ENCODE data around the gene GANAB.

GANAB gene

DNA sequence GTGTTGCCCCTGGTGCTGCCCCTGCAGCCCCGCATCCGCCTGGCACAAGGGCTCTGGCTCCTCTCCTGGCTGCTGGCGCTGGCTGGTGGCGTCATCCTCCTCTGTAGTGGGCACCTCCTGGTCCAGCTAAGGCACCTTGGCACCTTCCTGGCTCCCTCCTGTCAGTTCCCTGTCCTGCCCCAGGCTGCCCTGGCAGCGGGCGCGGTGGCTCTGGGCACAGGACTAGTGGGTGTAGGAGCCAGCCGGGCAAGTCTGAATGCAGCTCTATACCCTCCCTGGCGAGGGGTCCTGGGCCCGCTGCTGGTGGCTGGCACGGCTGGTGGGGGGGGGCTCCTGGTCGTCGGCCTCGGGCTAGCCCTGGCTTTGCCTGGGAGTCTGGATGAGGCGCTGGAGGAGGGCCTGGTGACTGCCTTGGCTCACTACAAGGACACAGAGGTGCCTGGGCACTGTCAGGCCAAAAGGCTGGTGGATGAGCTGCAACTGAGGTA, 33.1 kb downstream of the GANAB start:
- H3K4me1 ChIP-seq (ENCODE audit: control insufficient read depth, low read depth, low read length) = no peaks in the 10 kb centered on the region
- peaks cover 3% of the 10 kb centered on the region for H3K36me3 ChIP-seq (ENCODE audit: control insufficient read depth, low read depth, low read length)
- peaks cover 11% of the 10 kb centered on the region for H3K27me3 ChIP-seq (ENCODE audit: control insufficient read depth, insufficient read depth, low read length)
- H3K4me3 ChIP-seq (ENCODE audit: low read length) = peak overlapping the region; percentile 71
- no peaks in the 10 kb centered on the region for H3K9me3 ChIP-seq (ENCODE audit: control insufficient read depth, low read depth, low read length)
- no peak overlapping the region for H3K27ac ChIP-seq (ENCODE audit: low read length)
- no peak overlapping the region for H3K9ac ChIP-seq (ENCODE audit: low read length)

- Histone ChIP-seq H3K4me1 (ENCODE audit: control insufficient read depth, low read depth, low read length) (no peaks in the 10 kb centered on the region), H3K9me3 (ENCODE audit: control insufficient read depth, low read depth, low read length) (no peaks in the 10 kb centered on the region), H3K36me3 (ENCODE audit: control insufficient read depth, low read depth, low read length) (peaks cover 3% of the 10 kb centered on the region), H3K9ac (ENCODE audit: low read length) (peak within 1 kb of the TSS; percentile 33), H3K27ac (ENCODE audit: low read length) (no peak within 1 kb of the TSS), H3K4me3 (ENCODE audit: low read length) (peak within 1 kb of the TSS; percentile 71), H3K27me3 (ENCODE audit: control insufficient read depth, insufficient read depth, low read length) (peaks cover 11% of the 10 kb centered on the region)
These were observed 33.8 kb downstream of the GANAB start, which contains the start of the genes EML3 and ROM1 for GRCh38 chr11:62612366-62613290. Gene EML3, minus strand, starts transcription at chr11:62612775. Its CDS starts 318 bp downstream, at chr11:62612457. Gene ROM1, plus strand, starts transcription at chr11:62613257. Its CDS starts 25 bp downstream, at chr11:62613282.

DNA sequence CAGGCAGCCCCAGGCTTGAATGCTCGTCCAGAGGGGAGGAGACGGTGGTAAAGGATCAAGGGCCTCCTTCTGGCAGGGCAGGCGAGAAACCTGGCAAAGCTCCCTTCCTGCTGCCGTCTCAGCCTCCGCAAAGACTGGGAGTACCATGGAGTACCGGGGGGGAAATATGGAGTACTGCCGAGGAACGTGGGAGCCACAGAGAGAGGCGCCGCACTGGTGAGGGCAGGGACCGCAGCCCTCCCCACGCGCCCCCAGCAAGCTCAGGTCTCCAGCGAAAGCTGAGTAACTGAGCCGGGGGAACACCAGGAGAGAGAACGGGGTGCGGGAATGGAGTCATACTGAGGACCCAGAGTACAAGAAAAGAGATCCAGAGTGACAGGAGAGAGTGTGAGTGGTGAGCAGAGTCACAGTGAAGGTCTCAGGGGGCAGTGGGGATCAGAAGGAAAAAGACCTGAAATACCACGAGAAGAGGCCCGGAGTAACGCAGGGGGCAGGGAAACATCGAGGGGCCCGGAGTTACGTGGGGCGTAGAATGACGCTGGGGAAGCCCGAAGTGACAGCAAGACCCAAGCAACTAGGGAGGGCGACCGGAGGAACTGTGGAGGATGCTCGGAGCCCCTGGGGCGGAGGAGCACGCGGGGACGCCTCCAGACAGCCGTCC, 34.6 kb downstream of the GANAB start:
- H3K9ac ChIP-seq (ENCODE audit: low read length) = peak overlapping the region; percentile 33
- H3K9me3 ChIP-seq (ENCODE audit: control insufficient read depth, low read depth, low read length) = no peaks in the 10 kb centered on the region
- H3K4me3 ChIP-seq (ENCODE audit: low read length) = peak overlapping the region; percentile 71
- H3K36me3 ChIP-seq (ENCODE audit: control insufficient read depth, low read depth, low read length) = peaks cover 3% of the 10 kb centered on the region
- peaks cover 11% of the 10 kb centered on the region for H3K27me3 ChIP-seq (ENCODE audit: control insufficient read depth, insufficient read depth, low read length)
- H3K27ac ChIP-seq (ENCODE audit: low read length) = no peak overlapping the region
- H3K4me1 ChIP-seq (ENCODE audit: control insufficient read depth, low read depth, low read length) = no peaks in the 10 kb centered on the region

DNA sequence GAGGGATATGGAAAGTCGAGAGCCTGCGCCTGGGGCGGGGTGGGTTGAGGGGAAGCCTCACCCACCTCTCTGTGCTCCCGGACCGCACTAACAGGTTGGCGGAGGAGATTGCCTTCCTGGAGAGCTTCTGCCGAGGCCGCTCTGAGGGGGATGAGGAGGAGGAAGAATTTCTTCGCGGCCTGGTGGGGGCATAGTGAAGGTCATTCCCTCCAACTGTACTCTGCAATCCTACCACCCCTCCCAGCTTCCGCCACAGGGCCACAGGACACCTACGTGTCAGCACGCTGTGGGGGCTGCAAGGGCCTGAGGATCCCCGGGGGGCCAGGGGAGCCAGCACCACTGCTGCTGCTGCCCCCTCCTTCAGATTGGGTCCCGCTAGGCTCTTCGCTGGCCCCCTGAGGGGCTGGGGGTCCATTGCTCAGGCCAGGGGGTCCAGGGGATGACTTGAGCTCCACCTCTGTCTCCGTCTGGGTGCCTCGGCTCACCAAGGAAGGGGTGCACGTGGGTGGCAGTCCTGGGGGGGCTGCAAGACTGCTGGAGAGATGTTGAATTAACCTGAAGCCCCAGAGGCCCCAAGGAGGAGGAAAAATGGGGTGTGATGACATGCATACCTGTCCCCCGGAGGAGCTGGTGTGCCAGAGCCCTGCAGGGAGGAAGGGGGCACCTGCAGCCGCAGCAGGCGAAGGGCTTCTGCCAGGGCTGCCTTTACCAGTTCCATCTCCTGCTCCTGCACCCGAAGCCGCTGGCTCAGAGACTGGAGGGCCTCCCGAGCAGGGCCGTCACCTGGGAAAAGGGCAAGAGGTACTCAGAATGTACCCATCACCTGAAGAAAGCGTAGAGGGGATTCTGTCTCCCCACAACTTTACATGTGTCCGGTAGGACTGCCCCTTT, 35.4 kb downstream of the GANAB start:
- no peaks in the 10 kb centered on the region for H3K9me3 ChIP-seq (ENCODE audit: control insufficient read depth, low read depth, low read length)
- H3K36me3 ChIP-seq (ENCODE audit: control insufficient read depth, low read depth, low read length) = peaks cover 3% of the 10 kb centered on the region
- no peak overlapping the region for H3K9ac ChIP-seq (ENCODE audit: low read length)
- H3K4me3 ChIP-seq (ENCODE audit: low read length) = peak overlapping the region; percentile 71
- H3K4me1 ChIP-seq (ENCODE audit: control insufficient read depth, low read depth, low read length) = no peaks in the 10 kb centered on the region
- no peak overlapping the region for H3K27ac ChIP-seq (ENCODE audit: low read length)
- H3K27me3 ChIP-seq (ENCODE audit: control insufficient read depth, insufficient read depth, low read length) = peaks cover 11% of the 10 kb centered on the region

DNA sequence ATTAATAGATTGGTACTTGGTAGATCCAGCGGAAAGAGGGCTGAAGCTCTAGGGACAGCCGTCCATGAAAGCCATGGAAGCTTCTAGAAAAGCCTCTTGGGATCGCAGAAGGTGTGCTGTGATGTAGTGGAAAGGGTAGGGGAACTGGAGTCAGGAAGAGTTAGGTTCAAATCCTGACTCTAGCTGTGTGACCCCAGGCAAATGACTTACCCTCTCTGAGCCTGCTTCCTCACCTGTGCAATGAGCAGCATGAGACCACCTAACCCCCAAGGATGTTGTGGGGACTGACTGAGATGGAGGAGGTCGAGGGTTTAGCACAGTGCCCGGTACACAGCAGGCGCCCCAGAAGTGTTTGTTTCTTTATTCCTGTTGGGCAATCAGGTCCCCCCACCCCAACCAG, 36.0 kb downstream of the GANAB start:
- no peak overlapping the region for H3K27ac ChIP-seq (ENCODE audit: low read length)
- no peaks in the 10 kb centered on the region for H3K9me3 ChIP-seq (ENCODE audit: control insufficient read depth, low read depth, low read length)
- no peaks in the 10 kb centered on the region for H3K4me1 ChIP-seq (ENCODE audit: control insufficient read depth, low read depth, low read length)
- H3K4me3 ChIP-seq (ENCODE audit: low read length) = no peak overlapping the region
- no peak overlapping the region for H3K9ac ChIP-seq (ENCODE audit: low read length)
- peaks cover 3% of the 10 kb centered on the region for H3K36me3 ChIP-seq (ENCODE audit: control insufficient read depth, low read depth, low read length)
- H3K27me3 ChIP-seq (ENCODE audit: control insufficient read depth, insufficient read depth, low read length) = peaks cover 11% of the 10 kb centered on the region

DNA sequence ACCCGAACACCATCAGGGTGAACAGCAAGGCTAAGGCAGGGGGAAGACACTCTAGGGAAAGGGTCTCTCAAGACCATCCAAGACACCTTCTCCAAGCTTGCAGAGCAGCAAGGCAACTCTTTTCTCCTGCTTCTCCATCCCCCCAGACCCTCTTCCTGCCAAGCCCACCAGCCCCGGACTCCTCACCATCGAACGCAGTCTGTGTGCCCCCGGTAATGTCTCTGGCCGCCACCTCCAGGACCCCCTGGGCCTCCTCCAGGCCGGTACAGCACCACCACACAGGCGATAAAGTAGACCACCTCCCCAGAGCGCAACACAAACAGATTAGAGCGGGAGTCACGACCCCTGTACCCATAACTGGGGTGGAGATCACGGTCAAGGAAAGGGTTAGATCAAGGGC, 37.6 kb downstream of the GANAB start:
- Histone ChIP-seq H3K9ac (ENCODE audit: low read length) (no peak overlapping the region), H3K36me3 (ENCODE audit: control insufficient read depth, low read depth, low read length) (no peaks in the 10 kb centered on the region), H3K9me3 (ENCODE audit: control insufficient read depth, low read depth, low read length) (no peaks in the 10 kb centered on the region), H3K4me1 (ENCODE audit: control insufficient read depth, low read depth, low read length) (peaks cover 8% of the 10 kb centered on the region), H3K27ac (ENCODE audit: low read length) (no peak overlapping the region), H3K4me3 (ENCODE audit: low read length) (no peak overlapping the region), H3K27me3 (ENCODE audit: control insufficient read depth, insufficient read depth, low read length) (peaks cover 15% of the 10 kb centered on the region)

- H3K36me3 ChIP-seq (ENCODE audit: control insufficient read depth, low read depth, low read length) = no peaks in the 10 kb centered on the region
- H3K27ac ChIP-seq (ENCODE audit: low read length) = no peak overlapping the region
These were observed 38.7 kb downstream of the GANAB start for GRCh38 chr11:62607714-62608113.

GRCh38 chr11:62605902-62606301, 40.5 kb downstream of the GANAB start:
- Histone ChIP-seq H3K36me3 (ENCODE audit: control insufficient read depth, low read depth, low read length) (no peaks in the 10 kb centered on the region), H3K4me3 (ENCODE audit: low read length) (no peak overlapping the region), H3K27ac (ENCODE audit: low read length) (no peak overlapping the region), H3K27me3 (ENCODE audit: control insufficient read depth, insufficient read depth, low read length) (peaks cover 16% of the 10 kb centered on the region), H3K4me1 (ENCODE audit: control insufficient read depth, low read depth, low read length) (peaks cover 11% of the 10 kb centered on the region), H3K9ac (ENCODE audit: low read length) (no peak overlapping the region), H3K9me3 (ENCODE audit: control insufficient read depth, low read depth, low read length) (no peaks in the 10 kb centered on the region)

More at GRCh38 chr11:62607714-62608113, 38.7 kb downstream of the GANAB start:
- H3K4me1 ChIP-seq (ENCODE audit: control insufficient read depth, low read depth, low read length) = peaks cover 11% of the 10 kb centered on the region
- peaks cover 26% of the 10 kb centered on the region for H3K27me3 ChIP-seq (ENCODE audit: control insufficient read depth, insufficient read depth, low read length)
- no peak overlapping the region for H3K4me3 ChIP-seq (ENCODE audit: low read length)
- no peak overlapping the region for H3K9ac ChIP-seq (ENCODE audit: low read length)
- H3K9me3 ChIP-seq (ENCODE audit: control insufficient read depth, low read depth, low read length) = no peaks in the 10 kb centered on the region

GRCh38 chr11:62605467-62605866, 40.9 kb downstream of the GANAB start:
- Histone ChIP-seq H3K27ac (ENCODE audit: low read length) (no peak overlapping the region), H3K9ac (ENCODE audit: low read length) (no peak overlapping the region), H3K27me3 (ENCODE audit: control insufficient read depth, insufficient read depth, low read length) (peaks cover 16% of the 10 kb centered on the region), H3K9me3 (ENCODE audit: control insufficient read depth, low read depth, low read length) (no peaks in the 10 kb centered on the region), H3K36me3 (ENCODE audit: control insufficient read depth, low read depth, low read length) (no peaks in the 10 kb centered on the region), H3K4me1 (ENCODE audit: control insufficient read depth, low read depth, low read length) (peaks cover 12% of the 10 kb centered on the region), H3K4me3 (ENCODE audit: low read length) (no peak overlapping the region)

- Histone ChIP-seq H3K4me3 (ENCODE audit: low read length) (no peak overlapping the region), H3K9ac (ENCODE audit: low read length) (no peak overlapping the region), H3K4me1 (ENCODE audit: control insufficient read depth, low read depth, low read length) (peaks cover 20% of the 10 kb centered on the region), H3K27ac (ENCODE audit: low read length) (no peak overlapping the region), H3K36me3 (ENCODE audit: control insufficient read depth, low read depth, low read length) (peaks cover 4% of the 10 kb centered on the region), H3K27me3 (ENCODE audit: control insufficient read depth, insufficient read depth, low read length) (peaks cover 16% of the 10 kb centered on the region), H3K9me3 (ENCODE audit: control insufficient read depth, low read depth, low read length) (no peaks in the 10 kb centered on the region)
These were observed 41.8 kb downstream of the GANAB start for GRCh38 chr11:62604460-62605120.
